HEK293T (cell line): ENCODE data around the gene CDH12.

Experiments used
- ARNT ChIP-seq: fragments of 450-650 bp; IDR thresholded peaks from 2 replicates; pipeline ENCODE4 v1.6.1; 2017; ENCODE audit warnings: mild to moderate bottlenecking
- BHLHE40 ChIP-seq: fragments of 450-650 bp; IDR thresholded peaks from 2 replicates; pipeline ENCODE4 v1.6.1; 2016; ENCODE audit warnings: mild to moderate bottlenecking, moderate library complexity, borderline replicate concordance
- CTBP1 ChIP-seq: fragments of 450-650 bp; IDR thresholded peaks from 2 replicates; pipeline ENCODE4 v1.6.1; 2016; ENCODE audit warnings: borderline replicate concordance
- ELF4 ChIP-seq: fragments of 450-650 bp; IDR thresholded peaks from 2 replicates; pipeline ENCODE4 v1.6.1; 2017; ENCODE audit warnings: antibody characterized with exemption
- FOXK2 ChIP-seq: fragments of 450-650 bp; IDR thresholded peaks from 2 replicates; pipeline ENCODE4 v1.6.1; 2016; ENCODE audit warnings: mild to moderate bottlenecking
- FOXM1 ChIP-seq: fragments of 450-650 bp; IDR thresholded peaks from 2 replicates; pipeline ENCODE4 v1.6.1; 2017; ENCODE audit warnings: mild to moderate bottlenecking, borderline replicate concordance
- HDGF ChIP-seq: fragments of 450-650 bp; IDR thresholded peaks from 2 replicates; pipeline ENCODE4 v1.6.1; 2017; ENCODE audit warnings: antibody characterized with exemption, borderline replicate concordance
- PKNOX1 ChIP-seq: fragments of 450-650 bp; IDR thresholded peaks from 2 replicates; pipeline ENCODE4 v1.6.1; 2016
- SP1 ChIP-seq: fragments of 450-650 bp; IDR thresholded peaks from 2 replicates; pipeline ENCODE4 v1.6.1; 2017
- SUZ12 ChIP-seq: fragments of 450-650 bp; IDR thresholded peaks from 2 replicates; pipeline ENCODE4 v1.6.1; 2016; ENCODE audit warnings: mild to moderate bottlenecking
- TARDBP ChIP-seq: fragments of 450-650 bp; IDR thresholded peaks from 2 replicates; pipeline ENCODE4 v1.6.1; 2016
- ZNF384 ChIP-seq: fragments of 450-650 bp; IDR thresholded peaks from 2 replicates; pipeline ENCODE4 v1.6.1; 2016

- TF ChIP-seq FOXK2 (no peak), SUZ12 (no peak), CTBP1 (no peak), BHLHE40 (no peak), SP1 (no peak), ELF4 (no peak), FOXM1 (no peak), ZNF384 (no peak), HDGF (no peak), TARDBP (no peak), PKNOX1 (no peak), ARNT (no peak)
Observed at GRCh38 chr5:22734907-22735306, 118.2 kb downstream of the CDH12 start.
